PC-3 (cell line): ENCODE measurements around the gene SEMA4B. TPM values are rescaled to one million over a fixed set of nuclear protein-coding genes. Genes with fewer than 3 reads are reported as not detected.

Experiments used
- ATAC-seq: fragments of 200-7000 bp; cut with Tn5 transposase; 2 replicates; pipeline ENCODE4 v1.9.1; 2020; ENCODE audit warnings: mild to moderate bottlenecking, moderate library complexity
- BruUV-seq: library from RNA; stranded (reverse); fragments of 400-500 nt; replicated peaks from 2 replicates; lab custom pipeline; 2021; lab: Mats Ljungman, UMichigan
- CTCF ChIA-PET: fragments of 300-600 bp; sonication (Branson Sonifier 250); formaldehyde crosslinking; loops from one replicate; lab custom pipeline; 2022; ENCODE audit warnings: antibody characterized with exemption; lab: Charles Lee
- POLR2A ChIA-PET: fragments of 300-600 bp; sonication (Branson Sonifier 250); formaldehyde crosslinking; loops from one replicate; lab custom pipeline; 2022; ENCODE audit warnings: antibody characterized with exemption; ENCODE audit not compliant: unreplicated experiment; lab: Charles Lee
- DNase-seq: peaks from one replicate; pipeline ENCODE4 v3.0.0-alpha.2; 2015
- H2AFZ ChIP-seq: fragments of 300-600 bp; sonication (generic); 2 replicates; pipeline ENCODE4 v1.6.0; 2016; ENCODE audit warnings: antibody characterized with exemption, low read length
- H3F3A ChIP-seq: fragments of 300-600 bp; sonication (generic); one replicate; pipeline ENCODE4 v1.6.0; 2017; ENCODE audit warnings: antibody characterized with exemption, low read length, control low read depth, mild to moderate bottlenecking; ENCODE audit not compliant: unreplicated experiment
- H3K27ac ChIP-seq: fragments of 300-600 bp; sonication (generic); 2 replicates; pipeline ENCODE4 v1.5.1; 2016; ENCODE audit warnings: mild to moderate bottlenecking, low read length
- H3K27me3 ChIP-seq: fragments of 300-600 bp; sonication (generic); 2 replicates; pipeline ENCODE4 v1.6.1; 2016; ENCODE audit warnings: low read length, mixed read lengths
- H3K36me3 ChIP-seq: fragments of 300-600 bp; sonication (generic); 2 replicates; pipeline ENCODE4 v1.6.1; 2016; ENCODE audit warnings: low read depth, mixed run types, low read length, mixed read lengths
- H3K4me1 ChIP-seq: fragments of 300-600 bp; sonication (generic); 2 replicates; pipeline ENCODE4 v1.5.1; 2016; ENCODE audit warnings: low read length; ENCODE audit not compliant: insufficient read depth
- H3K4me2 ChIP-seq: fragments of 300-600 bp; sonication (generic); 2 replicates; pipeline ENCODE4 v1.6.0; 2016; ENCODE audit warnings: low read length
- H3K4me3 ChIP-seq: fragments of 300-600 bp; sonication (generic); 2 replicates; pipeline ENCODE4 v1.5.1; 2016; ENCODE audit warnings: mild to moderate bottlenecking, low read length, mixed read lengths
- H3K79me2 ChIP-seq: fragments of 300-600 bp; sonication (generic); 2 replicates; pipeline ENCODE4 v1.6.1; 2017; ENCODE audit warnings: low read length, mixed read lengths
- H3K9ac ChIP-seq: fragments of 300-600 bp; sonication (generic); 2 replicates; pipeline ENCODE4 v1.6.0; 2016; ENCODE audit warnings: mild to moderate bottlenecking, low read length
- H3K9me2 ChIP-seq: fragments of 300-600 bp; sonication (generic); replicated peaks from 2 replicates; pipeline ENCODE4 v1.6.1; 2016; ENCODE audit warnings: mixed run types, low read length, mixed read lengths
- H3K9me3 ChIP-seq: fragments of 300-600 bp; sonication (generic); 2 replicates; pipeline ENCODE4 v1.6.1; 2016; ENCODE audit warnings: low read length, mixed read lengths
- H4K20me1 ChIP-seq: fragments of 300-600 bp; sonication (generic); 2 replicates; pipeline ENCODE4 v1.6.1; 2016; ENCODE audit warnings: low read length, mixed read lengths
- CTCF ChIP-seq: fragments of 300-600 bp; sonication (generic); conservative IDR thresholded peaks from 2 replicates; pipeline ENCODE4 v1.5.1; 2017; ENCODE audit warnings: antibody characterized with exemption, low read depth, mild to moderate bottlenecking, low read length
- EZH2 ChIP-seq: fragments of 300-600 bp; sonication (generic); IDR thresholded peaks from one replicate; pipeline ENCODE4 v1.6.1; 2017; ENCODE audit warnings: antibody characterized with exemption, mild to moderate bottlenecking, low read length; ENCODE audit not compliant: unreplicated experiment
- EZH2phosphoT487 ChIP-seq: fragments of 300-600 bp; sonication (generic); IDR thresholded peaks from 2 replicates; pipeline ENCODE4 v1.6.1; 2018; ENCODE audit warnings: mild to moderate bottlenecking, antibody characterized with exemption, low read length, borderline replicate concordance
- intact Hi-C: fragments of 100-400 bp; cut with micrococcal nuclease; formaldehyde crosslinking; loops from 2 replicates; pipeline ENCODE4 v1.9.0; 2023
- total RNA-seq: library from RNA; depleted of rRNA; stranded (reverse); fragments of >200 nt; gene quantifications from 2 replicates; pipeline ENCODE4 v1.2.3, GENCODE V29; 2014

SEMA4B gene
- total RNA-seq, 1 experiment from 2014 or later: 114 TPM

- Histone ChIP-seq H3K4me1 (peaks cover 48% of the 10 kb centered on the region), H3F3A (peaks cover 7% of the 10 kb centered on the region), H3K9me2 (no peaks in the 10 kb centered on the region), H3K9ac (peak overlapping the region; percentile 96), H4K20me1 (0 out of 2 replicates have a peak, but pooled peaks cover under 1% of the 10 kb centered on the region), H3K4me3 (peak overlapping the region; percentile 24; the same call in 1 of the 2 replicates), H2AFZ (no peak overlapping the region), H3K36me3 (peaks cover 45% of the 10 kb centered on the region), H3K79me2 (peaks cover 92% of the 10 kb centered on the region), H3K27ac (peak overlapping the region; percentile 98), H3K9me3 (no peaks in the 10 kb centered on the region), H3K4me2 (peak overlapping the region; percentile 62), H3K27me3 (no peaks in the 10 kb centered on the region)
- ChIA-PET CTCF (interaction anchor here (0.9 to 1.2 kb wide), 3 partner anchors 8 to 58 kb away, joined by 3 to 4 read pairs (median 4); no protein-coding TSS in a partner anchor), POLR2A (interaction anchor here (1.1 kb wide), 1 partner anchor 22 kb away, joined by 5 read pairs; the partner anchor contains the start of genes CIB1 and GDPGP1)
- peak; percentile 93 for DNase-seq
- TF ChIP-seq EZH2phosphoT487: no peak
- no peak for TF ChIP-seq CTCF
- no peak for TF ChIP-seq EZH2
- TSS peak; percentile 73 for BruUV-seq
- intact Hi-C loops: no loop called here
- peak; percentile 87 for ATAC-seq
These were observed 10.5 kb downstream of the SEMA4B start for GRCh38 chr15:90211440-90212143.

GRCh38 chr15:90212221-90213098, 11.3 kb downstream of the SEMA4B start:
- Histone ChIP-seq H2AFZ (no peak overlapping the region), H3K4me3 (peak overlapping the region; percentile 16; the same call in 1 of the 2 replicates), H3K27me3 (no peaks in the 10 kb centered on the region), H3F3A (peaks cover 7% of the 10 kb centered on the region), H3K9ac (peak overlapping the region; percentile 96), H3K9me3 (no peaks in the 10 kb centered on the region), H4K20me1 (no peaks in the 10 kb centered on the region), H3K4me2 (peak overlapping the region; percentile 57), H3K27ac (peak overlapping the region; percentile 98), H3K4me1 (peaks cover 47% of the 10 kb centered on the region), H3K9me2 (no peaks in the 10 kb centered on the region), H3K36me3 (peaks cover 44% of the 10 kb centered on the region), H3K79me2 (peaks cover 92% of the 10 kb centered on the region)
- TSS peak; percentile 36 for BruUV-seq
- POLR2A ChIA-PET: no interaction called here
- TF ChIP-seq EZH2phosphoT487 (peak; percentile 78), CTCF (no peak)
- DNase-seq (peak; percentile 88), ATAC-seq (0 out of 2 replicates have a peak, but pooled peaks have one; percentile 1)
- CTCF ChIA-PET: interaction anchor here (0.9 to 1.2 kb wide), 3 partner anchors 9 to 58 kb away, joined by 3 to 4 read pairs (median 4); no protein-coding TSS in a partner anchor
- intact Hi-C loops: no loop called here
